GM12891 (cell line): Measurements from ENCODE around the gene TSPAN18.

Source experiments
- POLR2A ChIP-seq: IDR thresholded peaks from 2 replicates; pipeline ENCODE4 v1.6.1; 2011; ENCODE audit warnings: low read depth, low read length, control low read depth
- POLR2AphosphoS5 ChIP-seq: IDR thresholded peaks from 2 replicates; pipeline ENCODE4 v1.6.1; 2011; ENCODE audit warnings: low read depth, low read length, control low read depth
- TAF1 ChIP-seq: IDR thresholded peaks from 2 replicates; pipeline ENCODE4 v1.6.1; 2011; ENCODE audit warnings: low read depth, low read length, control low read depth

DNA sequence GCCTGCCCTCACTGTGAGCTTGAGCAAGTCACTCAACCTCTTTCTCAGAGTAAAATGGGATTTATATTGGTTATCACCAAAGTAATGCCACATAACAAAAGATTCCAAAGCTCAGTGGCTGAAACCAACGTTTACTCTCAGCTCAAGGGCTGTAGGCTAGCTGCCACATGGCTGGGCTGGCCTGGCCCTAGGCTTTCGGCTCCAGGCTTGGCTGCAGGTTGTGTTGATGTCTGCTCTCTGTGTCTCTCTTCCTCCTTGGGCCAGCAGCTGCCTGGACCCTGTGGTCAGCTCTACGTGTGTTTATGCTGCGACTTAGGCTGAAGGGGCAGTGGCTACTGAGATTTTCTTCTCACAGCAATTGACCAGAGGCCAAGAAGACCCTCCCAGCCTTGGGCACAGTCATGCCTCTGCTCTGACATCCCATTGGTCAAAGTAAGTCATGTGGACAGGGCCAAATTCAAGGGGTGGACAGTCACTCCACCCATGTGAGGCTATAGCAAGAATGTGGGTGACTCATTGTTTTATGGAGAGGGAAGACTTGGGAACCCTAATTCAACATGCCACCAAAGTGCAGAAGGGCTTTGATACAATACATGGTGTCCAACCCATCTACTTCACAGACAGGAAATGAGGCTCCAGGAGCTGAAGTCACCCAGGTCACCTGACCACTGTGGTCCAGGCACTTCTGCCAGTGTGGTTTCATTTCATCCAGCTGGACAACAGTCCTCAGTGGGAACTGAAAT lies 90.6 kb downstream of the TSPAN18 start:
- TF ChIP-seq TAF1: no peak
- TF ChIP-seq POLR2AphosphoS5: no peak
- TF ChIP-seq POLR2A: no peak
